NT2/D1 (cell line): Measurements from ENCODE around the gene DCLK1.

Experiments used
- SUZ12 ChIP-seq: IDR thresholded peaks from 2 replicates; pipeline ENCODE4 v1.6.1; 2011; ENCODE audit not compliant: insufficient read length, insufficient read depth; ENCODE audit errors: extremely low read depth
- YY1 ChIP-seq: IDR thresholded peaks from 2 replicates; pipeline ENCODE4 v1.6.1; 2011; ENCODE audit not compliant: insufficient read length, insufficient read depth
- ZNF274 ChIP-seq: IDR thresholded peaks from 2 replicates; pipeline ENCODE4 v1.6.1; 2011; ENCODE audit warnings: mild to moderate bottlenecking, low read depth, low read length

DNA sequence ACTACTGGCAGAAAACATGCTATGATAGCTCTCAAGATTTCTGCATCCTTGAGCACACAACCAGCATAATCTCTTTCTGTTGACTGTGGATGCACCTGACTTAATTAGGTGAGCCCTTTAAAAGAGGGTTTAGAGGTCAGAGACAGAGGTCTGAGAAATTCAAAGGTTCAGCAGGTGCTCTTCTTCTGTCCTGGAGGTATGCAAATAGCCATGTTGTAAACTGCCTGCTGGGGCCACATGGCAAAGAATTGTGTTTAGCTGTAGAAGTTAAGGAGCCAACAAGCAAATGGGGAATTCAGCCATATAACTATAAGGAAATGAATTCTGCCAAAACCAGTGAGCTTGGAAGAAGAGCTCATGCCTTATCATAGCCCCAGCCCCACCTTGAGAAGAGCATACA, 11.6 kb upstream of the DCLK1 start:
- TF ChIP-seq SUZ12 (no peak), ZNF274 (no peak), YY1 (no peak)
